SKM-1 (cell line): Measurements from ENCODE around the gene ARID4B.
A peak's percentile ranks its signal among the peaks of the same experiment; 100 is the strongest.
"Not testable (repeated sequence)": the region's sequence is repeated elsewhere in the genome, so short reads cannot be mapped to it uniquely, and the experiment has no call there.

ENCODE experiments used
- DNase-seq: peaks from one replicate; lab custom pipeline; 2025; ENCODE audit not compliant: unreplicated experiment; lab: John Stamatoyannopoulos, UW

Gene ARID4B

DNA sequence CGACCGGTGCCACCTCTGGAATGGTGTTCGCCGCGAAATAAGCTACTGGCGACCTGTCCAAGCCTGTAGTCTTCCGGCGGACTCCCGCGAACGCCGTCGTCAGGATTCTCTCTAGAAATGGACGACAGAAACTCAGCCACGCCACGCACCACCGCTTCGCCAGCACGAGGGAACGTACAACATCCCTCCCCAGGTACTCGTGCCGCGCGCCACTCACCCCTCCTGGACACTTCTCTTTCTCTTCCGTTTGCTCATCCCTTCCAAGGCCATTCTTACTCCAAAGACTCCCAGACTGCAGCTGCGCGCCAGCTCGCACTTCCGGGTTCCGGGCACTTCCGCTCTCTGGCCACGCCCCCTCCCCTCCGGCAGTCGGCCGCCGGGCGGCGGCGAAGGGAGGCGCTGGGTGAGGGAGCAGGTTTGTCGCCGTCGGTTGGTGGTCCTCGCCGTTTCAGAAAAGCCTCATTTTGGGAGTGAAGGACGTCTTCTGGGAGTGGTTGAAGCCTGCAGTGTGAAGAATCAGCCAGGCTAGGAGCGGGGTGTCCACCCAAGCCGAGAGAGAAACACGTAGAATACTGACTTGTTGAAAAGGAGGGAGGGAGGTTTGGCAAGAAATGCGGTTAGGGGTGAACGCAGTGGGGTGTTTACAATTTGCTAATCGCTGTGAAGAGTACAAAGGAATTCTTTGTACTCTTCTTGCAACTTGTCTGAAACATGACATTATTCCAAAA lies 166.9 kb downstream of the ARID4B start, which contains the start of gene RBM34:
Gene RBM34, minus strand, starts transcription at position 294 of the 728 bp plus-strand sequence. Its CDS starts 24 bp downstream, at position 270.
- peak; percentile 94 for DNase-seq

DNA sequence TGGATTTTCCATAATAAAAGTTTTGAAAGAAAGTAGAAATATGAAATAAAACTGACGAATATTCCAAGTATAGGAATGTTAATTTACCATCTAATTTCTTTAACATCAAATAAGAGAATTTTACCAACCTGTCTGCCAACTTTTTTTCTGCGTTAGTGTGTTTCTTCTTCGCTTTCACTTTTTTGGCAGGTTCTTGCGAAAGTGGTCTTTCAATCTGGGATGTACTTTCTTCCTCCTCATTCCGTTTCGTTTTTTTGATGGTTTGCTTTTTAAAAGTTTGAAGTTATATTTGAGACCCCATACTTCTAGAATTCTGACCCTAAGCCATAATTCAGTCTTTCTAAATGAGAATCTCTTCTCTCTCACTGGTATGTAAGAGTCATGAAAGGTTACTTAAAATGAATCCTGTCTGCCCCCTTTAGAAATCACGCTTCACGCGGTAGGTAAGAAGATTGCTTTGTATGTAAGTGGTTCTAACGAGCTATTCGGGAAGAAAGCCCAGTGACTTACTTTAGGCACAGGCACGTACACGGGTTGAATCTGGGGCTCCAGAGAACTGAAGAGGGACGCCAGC lies 167.5 kb downstream of the ARID4B start:
- DNase-seq, result peak; percentile 70

DNA sequence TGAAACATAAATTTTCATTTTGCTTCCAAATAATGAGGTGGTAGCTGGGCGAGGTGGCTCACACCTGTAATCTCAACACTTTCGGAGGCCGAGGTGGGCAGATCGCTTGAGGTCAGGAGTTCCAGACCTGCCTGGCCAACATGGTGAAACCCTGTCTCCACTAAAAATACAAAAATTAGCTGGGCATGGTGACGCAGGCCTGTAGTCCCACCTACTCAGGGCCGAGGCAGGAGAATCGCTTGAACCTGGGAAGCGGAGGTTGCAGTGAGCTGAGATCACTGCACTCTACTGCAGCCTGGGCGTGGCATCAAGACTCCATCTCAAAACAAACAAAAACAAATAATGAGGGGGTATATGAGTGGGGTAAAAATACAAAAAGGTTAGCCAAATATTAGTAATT lies 168.0 kb downstream of the ARID4B start:
- not testable (repeated sequence) for DNase-seq

DNA sequence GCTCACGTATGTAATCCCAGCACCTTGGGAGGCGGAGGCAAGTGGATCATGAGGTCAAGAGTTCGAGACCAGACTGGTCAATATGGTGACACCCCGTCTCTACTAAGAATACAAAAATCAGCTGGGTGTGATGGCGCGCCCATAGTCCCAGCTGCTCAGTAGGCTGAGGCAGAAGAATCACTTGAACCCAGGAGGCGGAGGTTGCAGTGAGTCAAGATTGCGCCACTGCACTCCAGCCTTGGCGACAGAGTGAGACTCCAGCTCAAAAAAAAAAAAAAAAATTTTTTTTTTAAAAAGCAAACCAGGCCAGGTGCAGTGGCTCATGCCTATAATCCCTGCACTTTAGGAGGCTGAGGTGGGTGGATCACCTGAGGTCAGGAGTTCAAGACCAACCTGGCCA lies 168.7 kb downstream of the ARID4B start:
- not testable (repeated sequence) for DNase-seq

DNA sequence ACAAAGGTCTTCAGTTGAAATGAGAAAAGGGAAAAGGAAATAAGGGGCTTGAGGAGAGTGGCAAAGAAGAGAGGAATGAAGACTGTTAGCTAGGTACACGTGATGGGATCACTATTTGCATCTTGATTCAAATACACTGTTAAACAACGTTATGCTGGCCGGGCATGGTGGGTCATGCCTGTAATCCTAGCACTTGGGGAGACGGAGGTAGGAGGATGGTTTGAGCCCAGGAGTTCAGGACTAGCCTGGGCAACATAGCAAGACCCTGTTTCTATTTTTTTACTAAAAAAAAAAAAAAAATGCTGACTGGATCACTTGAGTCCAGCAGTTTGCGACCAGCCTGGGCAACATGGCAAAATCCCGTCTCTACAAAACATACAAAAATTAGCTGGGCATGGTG lies 169.3 kb downstream of the ARID4B start:
- DNase-seq, result no peak

DNA sequence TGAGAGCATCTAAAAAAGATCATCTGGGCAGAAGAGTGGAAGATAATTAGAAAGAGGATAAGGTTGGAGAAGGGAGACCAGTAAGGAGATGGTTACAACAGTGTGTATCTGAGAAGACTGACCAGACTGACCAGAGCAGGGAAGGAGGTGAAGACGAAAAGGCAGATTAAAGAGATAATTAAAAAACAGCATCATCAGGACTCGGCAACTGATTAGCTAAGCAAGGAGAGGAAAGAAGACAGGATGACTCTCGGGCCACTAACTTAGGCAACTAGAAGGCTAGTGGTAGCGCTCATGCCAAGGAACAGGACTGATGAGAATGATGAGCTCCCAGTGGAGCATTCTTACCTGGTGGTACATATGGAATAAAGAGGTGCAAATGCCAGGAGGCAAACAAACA lies 170.8 kb downstream of the ARID4B start:
- no peak for DNase-seq

DNA sequence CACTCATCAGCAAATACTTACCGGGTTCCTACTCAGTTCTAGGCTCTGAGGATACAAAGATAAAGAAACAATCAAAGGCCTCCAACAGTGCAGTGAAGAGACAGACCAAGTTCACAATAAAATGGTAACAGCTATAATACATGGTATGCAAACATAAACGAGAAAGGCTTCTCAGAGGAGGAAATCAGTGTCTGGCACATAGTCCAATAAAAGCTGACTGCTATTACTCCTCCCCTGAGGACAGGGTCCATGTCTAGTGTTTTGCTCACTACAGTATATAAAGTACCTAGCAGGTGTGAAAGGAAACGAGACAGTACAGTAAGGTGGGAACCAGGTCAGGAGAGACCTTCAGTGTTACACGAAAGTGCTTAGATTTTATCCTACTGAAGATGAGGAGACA lies 171.2 kb downstream of the ARID4B start:
- no peak for DNase-seq

DNA sequence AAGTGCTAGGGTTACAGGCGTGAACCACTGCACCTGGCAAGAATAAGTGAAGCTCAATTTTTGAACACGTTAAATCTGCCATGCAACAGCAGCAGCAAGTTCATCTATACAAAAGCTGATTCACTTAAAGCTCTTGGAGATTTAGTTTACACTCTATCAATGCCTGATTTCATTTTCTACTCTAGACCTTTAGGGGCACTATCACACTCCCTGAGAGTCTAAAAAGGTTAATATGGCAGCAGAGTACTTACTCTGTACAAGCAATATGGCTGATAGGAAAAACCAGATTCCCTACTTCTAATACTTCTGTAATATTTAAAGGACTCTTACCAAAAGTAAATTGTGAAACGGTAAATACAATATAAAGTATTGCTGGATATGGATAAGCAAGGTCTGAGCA lies 171.7 kb downstream of the ARID4B start:
- DNase-seq, result no peak

DNA sequence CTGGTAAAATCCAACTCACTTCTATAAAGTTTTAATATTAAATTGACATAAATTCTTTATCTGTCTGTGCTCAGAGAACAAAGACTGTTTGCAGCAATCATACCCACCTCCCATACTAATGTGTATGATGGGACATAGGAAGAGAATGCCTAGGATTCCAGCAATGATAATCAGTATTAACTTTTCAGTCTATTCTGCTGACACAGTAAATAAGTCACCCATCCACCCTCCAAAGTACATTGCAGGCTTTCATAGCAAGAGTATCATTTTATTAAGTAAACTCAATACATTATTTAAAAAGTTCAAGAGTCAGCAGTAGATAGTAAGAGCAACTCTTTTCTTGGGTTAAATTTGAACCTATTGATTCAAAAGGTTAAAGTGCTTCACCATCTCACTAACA lies 175.7 kb downstream of the ARID4B start:
- no peak for DNase-seq

DNA sequence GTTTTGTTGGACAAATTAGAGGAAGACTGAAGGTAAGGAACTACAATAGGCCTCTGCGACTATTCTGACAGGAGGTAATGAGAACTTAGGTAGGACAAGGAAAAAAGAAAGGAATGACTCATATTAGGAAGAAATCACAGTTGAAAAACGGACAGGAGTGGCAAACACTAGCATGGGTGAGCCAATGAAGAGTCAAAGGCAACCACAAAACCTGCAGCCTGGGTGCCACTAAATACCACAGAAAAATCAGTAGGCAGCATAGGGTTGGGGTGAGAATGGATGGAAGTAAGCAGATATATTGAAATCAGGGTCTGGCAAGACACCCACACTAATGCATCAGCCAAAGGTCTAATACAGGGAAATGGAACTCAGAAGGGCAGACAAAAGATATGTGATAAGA lies 176.9 kb downstream of the ARID4B start:
- DNase-seq, result no peak

DNA sequence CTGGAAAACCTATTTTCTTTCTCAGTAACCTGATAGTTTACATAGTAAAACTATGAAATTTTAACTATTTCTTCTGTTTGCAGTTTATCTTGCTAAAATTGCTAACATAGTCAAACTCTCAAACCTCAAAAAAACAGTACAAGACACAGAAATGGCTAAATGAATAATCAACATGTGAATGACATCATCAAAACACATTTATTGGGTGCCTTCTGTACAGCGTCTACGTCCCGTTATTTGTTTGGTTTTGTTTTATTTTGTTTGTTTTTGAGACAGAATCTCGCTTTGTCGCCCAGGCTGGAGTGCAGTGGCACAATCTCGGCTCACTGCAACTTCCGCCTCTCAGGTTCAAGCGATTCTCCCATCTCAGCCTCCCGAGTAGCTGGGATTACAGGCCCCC lies 178.2 kb downstream of the ARID4B start:
- no peak for DNase-seq

DNA sequence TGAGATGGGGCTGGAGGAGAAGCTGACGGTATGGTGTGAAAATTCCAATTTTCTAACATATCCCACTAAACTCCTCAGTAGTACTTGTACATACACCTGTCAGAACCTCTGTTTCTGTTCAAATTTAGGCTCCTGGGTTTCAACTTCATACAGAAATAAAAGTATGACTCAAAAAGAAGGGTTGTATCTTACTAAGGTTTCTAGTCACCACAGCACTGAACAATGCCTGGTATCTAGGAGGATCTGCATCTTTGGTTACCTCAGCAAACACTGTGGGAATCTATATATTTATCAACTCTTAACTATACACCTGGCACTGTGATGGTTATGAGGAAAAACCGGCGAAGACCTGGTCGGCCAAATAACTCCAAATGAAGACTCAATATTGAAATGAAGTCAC lies 180.7 kb downstream of the ARID4B start:
- DNase-seq, result no peak

DNA sequence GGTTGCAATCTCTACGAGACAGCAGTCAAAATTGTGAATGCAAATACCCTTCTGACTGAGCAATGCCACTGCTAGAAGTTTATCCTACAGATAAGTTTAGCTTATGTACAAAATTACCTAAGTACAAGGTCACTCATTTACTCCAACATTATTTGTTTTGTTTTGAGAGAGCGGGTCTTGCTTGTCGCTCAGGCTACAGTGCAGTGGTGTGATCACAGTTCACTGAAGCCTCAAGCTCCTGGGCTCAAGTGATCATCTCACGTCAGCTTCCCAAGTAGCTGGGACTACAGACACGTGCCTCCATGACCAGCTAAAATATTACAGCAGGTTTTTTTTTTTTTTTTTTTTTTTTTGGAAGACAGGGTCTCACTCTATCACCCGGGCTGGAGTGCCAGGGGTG lies 182.3 kb downstream of the ARID4B start:
- DNase-seq, result no peak

DNA sequence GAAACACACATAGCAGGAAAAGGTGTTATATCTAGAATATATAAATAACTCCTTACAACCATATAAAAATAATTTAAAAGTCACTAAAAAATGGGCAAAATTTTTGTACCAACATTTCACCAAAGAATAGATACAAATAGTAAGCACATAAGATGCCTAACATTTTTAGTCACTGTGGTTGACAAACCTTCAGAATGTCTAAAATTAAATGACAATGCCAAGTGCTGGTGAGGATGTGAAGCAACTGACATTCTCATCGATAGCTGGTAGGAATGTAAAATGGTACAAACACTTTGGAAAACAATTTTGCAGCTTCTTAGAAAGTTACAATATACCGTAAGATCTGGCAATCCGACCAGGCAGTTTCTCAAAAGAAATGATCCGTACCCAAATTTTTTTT lies 185.0 kb downstream of the ARID4B start:
- DNase-seq, result no peak

DNA sequence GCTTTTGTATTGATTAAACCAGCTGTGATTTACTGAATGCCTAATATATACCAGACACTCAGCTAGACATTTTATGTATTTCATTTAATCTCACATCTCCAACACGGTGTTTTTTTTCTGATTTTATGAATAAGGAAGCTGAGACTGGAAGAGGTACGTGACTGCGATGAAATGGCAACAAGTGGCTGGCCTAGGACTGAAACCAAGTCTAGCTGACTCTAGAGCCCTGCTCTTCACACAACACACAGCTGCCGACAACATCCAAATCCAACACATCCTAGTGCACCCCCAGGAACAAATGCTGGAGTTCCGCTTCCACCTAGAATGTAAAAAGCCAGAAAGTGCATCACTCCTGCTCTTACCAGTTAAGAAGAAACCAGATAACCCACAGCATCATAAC lies 188.7 kb downstream of the ARID4B start:
- DNase-seq, result no peak

DNA sequence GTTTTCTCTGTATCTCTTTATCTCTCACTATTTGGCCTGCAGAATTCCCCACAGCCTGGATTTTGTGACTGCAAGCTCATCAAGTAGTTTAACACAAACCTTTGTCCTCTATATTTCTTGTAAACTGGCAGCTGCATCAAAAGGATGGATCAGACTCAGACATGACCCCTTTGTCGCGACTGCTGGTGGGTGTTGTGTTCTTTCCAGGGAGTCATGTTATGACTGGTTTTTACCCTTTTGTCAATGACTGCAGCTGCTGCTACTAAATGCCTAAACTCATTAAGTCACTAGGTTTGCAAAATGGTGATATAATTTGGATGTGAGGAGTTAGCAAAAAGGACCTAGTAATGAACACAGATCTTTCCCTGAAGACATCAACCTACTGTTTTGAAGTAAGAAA lies 189.2 kb downstream of the ARID4B start:
- DNase-seq, result no peak

DNA sequence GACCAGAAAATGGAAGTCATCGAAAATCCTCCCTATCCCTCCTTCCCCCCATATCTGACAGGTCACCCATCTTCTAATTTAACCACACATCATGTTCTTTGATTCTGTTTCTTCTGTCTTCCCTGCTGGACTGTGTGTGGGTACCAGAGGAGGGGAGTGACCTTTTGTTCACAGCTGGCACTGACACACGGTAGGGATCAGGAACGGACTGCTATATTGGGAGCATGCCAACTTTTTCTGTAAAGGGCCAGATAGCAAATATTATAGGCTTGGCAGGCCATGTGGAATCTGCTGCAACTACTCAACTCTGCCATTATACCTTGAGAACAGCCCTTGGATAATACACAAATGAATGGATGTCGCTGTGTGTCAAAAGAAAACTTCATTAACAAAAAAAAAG lies 191.9 kb downstream of the ARID4B start:
- DNase-seq, result no peak

DNA sequence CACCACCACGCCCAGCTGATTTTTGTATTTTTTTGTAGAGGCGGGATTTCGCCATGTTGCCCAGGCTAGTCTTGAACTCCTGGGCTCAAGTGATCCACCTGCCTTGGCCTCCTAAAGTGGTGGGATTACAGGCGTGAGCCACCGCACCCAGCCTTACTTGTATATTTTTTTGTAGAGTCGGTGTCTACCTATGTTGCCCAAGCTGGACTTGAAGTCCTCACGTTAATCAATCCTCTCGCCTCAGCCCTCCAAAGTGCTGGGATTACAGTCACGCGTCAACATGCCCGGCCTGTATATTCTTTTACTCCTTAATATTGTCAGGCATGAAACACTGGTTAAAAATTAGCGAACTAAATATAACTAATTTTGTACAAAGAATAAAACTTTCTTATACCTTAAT lies 193.8 kb downstream of the ARID4B start:
- DNase-seq, result no peak

DNA sequence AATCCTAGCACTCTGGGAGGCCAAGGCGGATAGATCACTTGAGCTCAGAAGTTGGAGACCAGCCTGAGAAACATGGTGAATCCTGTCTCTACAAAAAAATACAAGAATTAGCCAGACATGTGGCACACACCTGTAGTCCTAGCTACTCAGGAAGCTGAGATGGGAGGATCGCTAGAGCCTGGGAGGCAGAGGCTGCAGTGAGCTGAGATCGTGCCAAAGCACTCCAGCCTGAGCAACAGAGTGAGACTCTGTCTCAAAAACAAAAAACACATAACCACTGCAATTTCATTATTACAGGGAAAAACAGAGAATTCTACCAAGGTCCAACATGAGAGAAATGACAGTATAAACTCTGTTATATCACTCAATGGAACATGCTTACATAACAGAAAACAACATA lies 194.9 kb downstream of the ARID4B start:
- DNase-seq, result no peak

DNA sequence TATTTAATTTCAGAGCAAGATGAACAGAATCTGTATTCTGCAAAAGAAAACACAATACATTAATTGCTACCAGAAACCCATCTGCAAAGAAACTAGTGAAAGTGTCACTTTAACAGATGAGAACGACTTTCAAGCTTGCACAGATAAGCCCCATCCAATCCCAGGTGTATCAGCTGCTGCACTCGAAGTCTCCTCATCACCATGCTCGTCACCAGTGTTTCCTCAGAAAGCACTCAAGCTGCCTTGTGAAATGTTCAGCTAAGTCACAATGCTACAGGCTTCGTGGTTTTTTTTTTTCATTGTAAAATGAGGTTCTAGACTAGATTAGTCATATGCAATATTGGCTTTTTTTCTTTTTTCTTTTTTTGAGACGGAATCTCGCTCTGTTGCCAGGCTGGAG lies 196.0 kb downstream of the ARID4B start:
- no peak for DNase-seq

DNA sequence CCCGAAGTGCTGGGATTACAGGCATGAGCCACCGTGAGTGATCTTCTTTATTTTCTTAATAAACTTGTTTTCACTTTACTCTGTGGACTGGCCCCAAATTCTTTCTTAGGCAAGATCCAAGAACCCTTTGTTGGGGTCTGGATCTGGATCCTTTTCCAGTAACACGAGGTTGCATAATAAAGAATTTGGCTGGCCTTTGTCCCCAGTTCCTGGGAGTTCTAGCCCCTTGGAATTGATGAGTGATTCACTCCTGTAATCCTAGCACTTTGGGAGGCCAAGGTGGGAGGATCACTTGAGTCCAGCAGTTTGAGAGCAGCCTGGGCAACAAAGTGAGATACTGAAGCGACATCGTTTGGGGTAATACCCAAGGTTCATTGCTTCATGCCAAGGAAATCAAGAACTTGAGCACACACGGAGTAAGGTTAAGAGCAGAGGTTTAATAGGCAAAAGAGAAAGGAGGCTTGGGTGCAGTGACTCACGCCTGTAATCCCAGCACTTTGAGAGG lies 197.2 kb downstream of the ARID4B start:
- DNase-seq, result no peak

DNA sequence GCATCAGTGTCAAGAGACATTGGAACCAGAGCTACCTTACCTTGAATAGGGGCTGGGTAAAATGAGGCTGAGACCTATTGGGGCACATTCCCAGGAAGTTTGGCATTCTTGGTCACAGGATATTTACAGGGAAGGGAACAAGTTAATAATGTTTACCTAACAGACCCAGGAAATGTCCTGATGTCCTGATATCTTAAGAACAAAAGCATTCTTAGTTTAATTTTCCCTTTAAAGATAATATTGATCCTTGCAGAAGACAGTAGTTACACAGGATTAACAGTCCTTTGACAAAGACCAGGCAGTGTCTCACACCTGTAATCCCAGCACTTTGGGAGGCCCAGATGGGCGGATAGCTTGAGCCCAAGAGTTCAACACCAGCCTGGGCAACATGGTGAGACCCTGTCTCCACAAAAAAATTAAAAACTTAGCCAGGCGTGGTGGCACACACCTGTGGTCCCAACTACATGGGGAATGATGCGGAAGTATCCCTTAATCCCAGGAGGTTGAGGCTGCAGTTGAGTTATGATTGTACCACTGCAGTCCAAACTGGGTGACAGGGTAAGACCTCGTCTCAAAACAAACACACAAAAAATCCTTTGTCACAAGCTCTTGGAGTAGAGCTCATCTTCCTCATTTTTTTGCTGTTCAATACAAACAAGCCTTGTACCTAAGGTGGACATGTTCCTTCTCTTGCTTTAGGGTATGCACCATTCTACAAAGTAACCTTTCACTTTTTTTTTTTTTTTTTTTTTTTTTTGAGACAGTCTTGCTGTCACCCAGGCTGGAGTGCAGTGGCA lies 198.0 kb downstream of the ARID4B start:
- no peak for DNase-seq
